Tibial artery (tissue), 4 donors: ENCODE results near the gene MYH14.

Experiments used
- DNase-seq, 2 donors: peaks; one replicate each; pipeline ENCODE4 v3.0.0-alpha.2; 2019
- H3K27ac ChIP-seq, 2 donors: fragments of 200-600 bp; sonication (generic) in 1 of 2; 1 replicate in 1 of 2; 2 replicates in 1 of 2; pipeline ENCODE4 v1.5.1; 2018 to 2019; ENCODE audit warnings: mild to moderate bottlenecking in 1 of 2
- H3K27me3 ChIP-seq, 2 donors: fragments of 200-600 bp; sonication (generic) in 1 of 2; one replicate each; pipeline versions ENCODE4 v1.5.1 to v1.6.0; 2016 to 2019
- H3K36me3 ChIP-seq, 3 donors: fragments of 200-600 bp; sonication (generic) in 2 of 3; one replicate each; pipeline ENCODE4 v1.5.1; 2016 to 2019; ENCODE audit warnings: mild to moderate bottlenecking in 2 of 3
- H3K4me1 ChIP-seq, 4 donors: fragments of 200-600 bp; sonication (generic) in 2 of 4; 1 replicate in 3 of 4; 2 replicates in 1 of 4; pipeline ENCODE4 v1.5.1; 2016 to 2019
- H3K4me3 ChIP-seq, 2 donors: fragments of 200-600 bp; sonication (generic) in 1 of 2; 1 replicate in 1 of 2; 2 replicates in 1 of 2; pipeline ENCODE4 v1.5.1; 2018 to 2019; ENCODE audit warnings: mild to moderate bottlenecking in 2 of 2
- H3K9me3 ChIP-seq, 3 donors: fragments of 200-600 bp; sonication (generic) in 1 of 3; one replicate each; pipeline ENCODE4 v1.5.1; 2016 to 2019
- CTCF ChIP-seq, 2 experiments: fragments of 200-600 bp in 1 of 2; fragments of 450-650 bp in 1 of 2; IDR thresholded peaks; one replicate each; pipeline ENCODE4 v1.5.1; 2017 to 2019; ENCODE audit warnings: antibody characterized with exemption in 2 of 2, mild to moderate bottlenecking in 1 of 2, moderate library complexity in 1 of 2
- intact Hi-C: fragments of 100-400 bp; cut with DNase I; formaldehyde crosslinking; loops from one replicate; pipeline ENCODE4 v1.15.0; 2023; ENCODE audit warnings: low total_unique reads

MYH14 gene

GRCh38 chr19:50310759-50311465 is 107.5 kb downstream of the MYH14 start:
- Histone ChIP-seq H3K36me3 (peaks cover 0 to 19% (median 0%) of the 10 kb centered on the region in 3 donors), H3K27me3 (peaks cover 2 to 66% of the 10 kb centered on the region in 2 donors), H3K4me1 (peaks cover 0 to 15% (median 0%) of the 10 kb centered on the region in 4 donors), H3K4me3 (no peak overlapping the region), H3K27ac (no peak overlapping the region), H3K9me3 (peaks cover 0 to 17% (median 14%) of the 10 kb centered on the region in 3 donors)
- intact Hi-C loops, result no loop called here
- DNase-seq, result no peak
- no peak for TF ChIP-seq CTCF (IDR thresholded peaks at IDR 0.05)

- no peak for TF ChIP-seq CTCF (IDR thresholded peaks at IDR 0.05)
- Histone ChIP-seq H3K4me3 (no peak overlapping the region), H3K27me3 (peaks cover 2 to 77% of the 10 kb centered on the region in 2 donors), H3K36me3 (peaks cover 0 to 16% (median 0%) of the 10 kb centered on the region in 3 donors), H3K9me3 (peaks cover 0 to 14% (median 13%) of the 10 kb centered on the region in 3 donors), H3K27ac (no peak overlapping the region), H3K4me1 (peaks cover 0 to 15% (median 0%) of the 10 kb centered on the region in 4 donors)
- intact Hi-C loops, result no loop called here
- DNase-seq, result no peak
Observed at GRCh38 chr19:50311723-50312635, 108.6 kb downstream of the MYH14 start.

- peaks cover 0 to 5% (median 3%) of the 10 kb centered on the region in 3 donors for H3K9me3 ChIP-seq
- H3K27me3 ChIP-seq, result peaks cover 2 to 80% of the 10 kb centered on the region in 2 donors
- H3K27ac ChIP-seq, result no peak overlapping the region
- H3K36me3 ChIP-seq, result peaks cover 0 to 15% (median 0%) of the 10 kb centered on the region in 3 donors
- no peak for TF ChIP-seq CTCF (IDR thresholded peaks at IDR 0.05)
- no peak for DNase-seq
- H3K4me1 ChIP-seq, result peaks cover 0 to 15% (median 0%) of the 10 kb centered on the region in 4 donors
- intact Hi-C loops, result no loop called here
- no peak overlapping the region for H3K4me3 ChIP-seq
Observed at GRCh38 chr19:50312967-50313811, 109.8 kb downstream of the MYH14 start.

GRCh38 chr19:50313812-50314536 is 110.6 kb downstream of the MYH14 start:
- Histone ChIP-seq H3K27ac (no peak overlapping the region), H3K4me3 (no peak overlapping the region), H3K4me1 (peaks cover 0 to 15% (median 0%) of the 10 kb centered on the region in 4 donors), H3K9me3 (no peaks in the 10 kb centered on the region), H3K27me3 (peaks cover 2 to 80% of the 10 kb centered on the region in 2 donors), H3K36me3 (peaks cover 0 to 7% (median 0%) of the 10 kb centered on the region in 3 donors)
- TF ChIP-seq CTCF (IDR thresholded peaks at IDR 0.05), result no peak
- intact Hi-C loops, result no loop called here
- DNase-seq, result no peak
